Endothelial cell of umbilical vein (primary cell): Measurements from ENCODE around the gene NR1H2.

Source experiments
- CTCF ChIP-seq, 2 donors: IDR thresholded peaks; 1 replicate in 1 of 2; 2 replicates in 1 of 2; pipeline ENCODE4 v1.5.1; 2011; ENCODE audit warnings: low read length in 2 of 2, mild to moderate bottlenecking in 2 of 2, moderate library complexity in 2 of 2, control low read depth in 1 of 2, inconsistent platforms in 1 of 2, low read depth in 1 of 2; ENCODE audit not compliant: insufficient read depth in 1 of 2; ENCODE audit errors: extremely low read depth in 1 of 2
- POLR2A ChIP-seq: IDR thresholded peaks from 2 replicates; pipeline ENCODE4 v1.6.1; 2012; ENCODE audit warnings: low read depth, mild to moderate bottlenecking, control low read depth, low read length

GRCh38 chr19:50406156-50406820, 30.0 kb downstream of the NR1H2 start:
- TF ChIP-seq CTCF (IDR thresholded peaks at IDR 0.05; ENCODE audit: extremely low read depth in 1 of 2, insufficient read depth in 1 of 2, low read depth in 1 of 2, low read length in 2 of 2) (no peak), POLR2A (no peak)
